Suprapubic skin (tissue), 4 donors: ENCODE results near the gene ZBTB14. TPM values are rescaled to one million over a fixed set of nuclear protein-coding genes. Genes with fewer than 3 reads are reported as not detected.

ENCODE experiments used
- DNase-seq, 2 donors: peaks; one replicate each; pipeline ENCODE4 v3.0.0-alpha.2; 2019; ENCODE audit warnings: low spot score in 2 of 2
- H3K27ac ChIP-seq: fragments of 200-600 bp; sonication (generic); one replicate; pipeline ENCODE4 v1.5.1; 2019
- H3K27me3 ChIP-seq: fragments of 200-600 bp; sonication (generic); one replicate; pipeline ENCODE4 v1.5.1; 2019
- H3K36me3 ChIP-seq: fragments of 200-600 bp; sonication (generic); one replicate; pipeline ENCODE4 v1.5.1; 2019
- H3K4me1 ChIP-seq: fragments of 200-600 bp; sonication (generic); one replicate; pipeline ENCODE4 v1.5.1; 2019
- H3K4me3 ChIP-seq: fragments of 200-600 bp; sonication (generic); one replicate; pipeline ENCODE4 v1.5.1; 2019; ENCODE audit warnings: mild to moderate bottlenecking
- H3K9me3 ChIP-seq: fragments of 200-600 bp; sonication (generic); one replicate; pipeline ENCODE4 v1.5.1; 2019
- CTCF ChIP-seq, 2 donors: fragments of 200-600 bp in 1 of 2; fragments of 450-650 bp in 1 of 2; sonication (generic) in 1 of 2; IDR thresholded peaks; one replicate each; pipeline ENCODE4 v1.5.1; 2016 to 2019; ENCODE audit warnings: antibody characterized with exemption in 2 of 2, mild to moderate bottlenecking in 1 of 2, moderate library complexity in 1 of 2
- EP300 ChIP-seq: sonication (generic); formaldehyde crosslinking; IDR thresholded peaks from one replicate; pipeline ENCODE4 v1.6.1; 2017; ENCODE audit warnings: antibody characterized with exemption
- POLR2A ChIP-seq, 2 donors: fragments of 450-650 bp; IDR thresholded peaks; one replicate each; pipeline ENCODE4 v1.6.1; 2017; ENCODE audit warnings: antibody characterized with exemption in 2 of 2, mild to moderate bottlenecking in 2 of 2, moderate library complexity in 2 of 2
- POLR2AphosphoS5 ChIP-seq, 3 donors: sonication (generic); formaldehyde crosslinking; IDR thresholded peaks; one replicate each; pipeline ENCODE4 v1.6.1; 2017; ENCODE audit warnings: antibody characterized with exemption in 3 of 3
- WGBS: methylation state at CpG from one replicate; pipeline ENCODE4 v1.1.5; 2018; 5-methylcytosine and 5-hydroxymethylcytosine counted together
- total RNA-seq, 4 donors: library from RNA; depleted of rRNA; stranded (reverse); fragments of >200 nt; gene quantifications; one replicate each; pipeline ENCODE4 v1.1.0, GENCODE V29; 2016

The ZBTB14 gene
- total RNA-seq, 4 donors from 2014 or later = 11.0 to 19.8 (median 16.4) TPM

DNA sequence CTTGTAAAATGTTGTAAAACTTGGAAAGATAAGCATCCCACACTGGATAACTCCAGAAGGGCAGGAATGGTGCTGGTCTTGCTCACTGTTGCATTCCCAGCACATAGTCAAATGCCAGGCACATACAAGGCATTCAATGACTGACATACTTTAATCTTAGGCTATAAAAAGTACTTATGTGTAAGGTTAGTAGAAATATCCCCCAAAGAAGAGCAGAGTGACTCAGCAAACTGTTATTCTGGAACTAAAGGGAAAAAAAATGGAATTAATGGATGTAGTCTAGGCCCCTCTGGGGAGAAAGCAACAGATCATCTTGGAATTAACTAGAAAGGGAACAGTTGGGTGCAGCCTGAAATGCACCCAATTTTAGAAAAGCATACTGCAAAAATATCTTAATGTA is 9.0 kb downstream of the ZBTB14 start:
- DNase-seq = no peak
- H3K27ac ChIP-seq = no peak overlapping the region
- H3K4me3 ChIP-seq = no peak overlapping the region
- no peak for TF ChIP-seq POLR2A (IDR thresholded peaks at IDR 0.05)
- TF ChIP-seq EP300 = no peak
- H3K36me3 ChIP-seq = peaks cover 22% of the 10 kb centered on the region
- H3K4me1 ChIP-seq = peaks cover 5% of the 10 kb centered on the region
- no peaks in the 10 kb centered on the region for H3K27me3 ChIP-seq
- H3K9me3 ChIP-seq = no peaks in the 10 kb centered on the region

DNA sequence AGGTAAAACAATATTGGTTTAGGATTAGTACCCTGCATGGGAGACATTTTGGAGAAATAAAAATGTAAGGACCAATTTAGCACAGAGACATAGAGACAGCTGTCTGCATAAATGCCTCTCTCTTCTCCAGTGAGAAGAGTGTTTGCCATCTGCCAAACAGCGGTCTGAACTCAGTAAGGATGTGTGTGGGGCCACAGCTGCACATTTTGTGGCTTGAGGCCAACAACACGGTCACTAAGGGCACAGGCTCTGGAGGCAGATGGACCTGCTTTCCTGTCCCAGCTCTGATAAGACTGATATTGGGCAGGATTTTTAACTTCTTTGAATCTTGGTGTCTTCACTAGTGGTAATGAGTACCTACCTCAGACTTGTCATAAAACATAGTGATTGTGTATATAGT is 10.2 kb downstream of the ZBTB14 start:
- WGBS = 57% methylated on average over 2 of the region's 2 CpGs
- no peak for TF ChIP-seq EP300
- no peak for TF ChIP-seq POLR2AphosphoS5 (IDR thresholded peaks at IDR 0.05)
- no peak for TF ChIP-seq CTCF (IDR thresholded peaks at IDR 0.05)
- TF ChIP-seq POLR2A (IDR thresholded peaks at IDR 0.05) = no peak
- H3K4me3 ChIP-seq = no peak overlapping the region
- no peaks in the 10 kb centered on the region for H3K9me3 ChIP-seq
- H3K27ac ChIP-seq = no peak overlapping the region
- H3K4me1 ChIP-seq = peaks cover 5% of the 10 kb centered on the region
- no peak for DNase-seq
- H3K36me3 ChIP-seq = peaks cover 10% of the 10 kb centered on the region
- H3K27me3 ChIP-seq = no peaks in the 10 kb centered on the region

GRCh38 chr18:5284808-5285207 is 10.7 kb downstream of the ZBTB14 start:
- no peak for TF ChIP-seq POLR2AphosphoS5 (IDR thresholded peaks at IDR 0.05)
- no peak for TF ChIP-seq POLR2A (IDR thresholded peaks at IDR 0.05)
- no peak for TF ChIP-seq EP300
- TF ChIP-seq CTCF (IDR thresholded peaks at IDR 0.05) = no peak
- H3K27ac ChIP-seq = no peak overlapping the region
- no peaks in the 10 kb centered on the region for H3K9me3 ChIP-seq
- H3K27me3 ChIP-seq = no peaks in the 10 kb centered on the region
- H3K36me3 ChIP-seq = peaks cover 5% of the 10 kb centered on the region
- no peak for DNase-seq
- H3K4me3 ChIP-seq = no peak overlapping the region
- 73% methylated on average over 7 of the region's 7 CpGs for WGBS
- peaks cover 5% of the 10 kb centered on the region for H3K4me1 ChIP-seq

DNA sequence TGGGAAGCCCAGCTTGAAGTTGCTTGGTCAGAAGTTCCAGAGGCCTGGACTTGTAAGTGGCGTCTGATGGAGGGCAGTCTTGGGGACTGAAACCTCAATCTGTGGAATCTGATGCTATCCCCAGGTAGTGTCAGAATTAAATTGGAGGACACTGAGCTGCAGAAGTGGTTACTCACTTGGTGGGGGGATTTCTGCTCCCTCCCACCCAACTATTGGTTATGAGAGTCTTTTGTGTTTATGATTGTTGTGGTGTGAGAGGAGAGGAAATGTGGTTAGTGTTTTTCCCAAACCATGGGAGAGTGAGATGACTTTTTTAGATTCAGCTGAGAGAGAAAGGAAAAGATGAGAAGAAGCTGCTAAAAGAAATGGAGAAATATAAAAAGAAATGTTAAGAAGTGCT is 12.8 kb downstream of the ZBTB14 start:
- Histone ChIP-seq H3K27ac (no peak overlapping the region), H3K4me1 (peaks cover 5% of the 10 kb centered on the region), H3K27me3 (no peaks in the 10 kb centered on the region), H3K36me3 (no peaks in the 10 kb centered on the region), H3K9me3 (no peaks in the 10 kb centered on the region), H3K4me3 (no peak overlapping the region)
- no peak for DNase-seq
- TF ChIP-seq CTCF (IDR thresholded peaks at IDR 0.05) = no peak
- no peak for TF ChIP-seq EP300
- no peak for TF ChIP-seq POLR2AphosphoS5 (IDR thresholded peaks at IDR 0.05)
- TF ChIP-seq POLR2A (IDR thresholded peaks at IDR 0.05) = no peak
- WGBS = 94% methylated on average over 1 of the region's 1 CpG

DNA sequence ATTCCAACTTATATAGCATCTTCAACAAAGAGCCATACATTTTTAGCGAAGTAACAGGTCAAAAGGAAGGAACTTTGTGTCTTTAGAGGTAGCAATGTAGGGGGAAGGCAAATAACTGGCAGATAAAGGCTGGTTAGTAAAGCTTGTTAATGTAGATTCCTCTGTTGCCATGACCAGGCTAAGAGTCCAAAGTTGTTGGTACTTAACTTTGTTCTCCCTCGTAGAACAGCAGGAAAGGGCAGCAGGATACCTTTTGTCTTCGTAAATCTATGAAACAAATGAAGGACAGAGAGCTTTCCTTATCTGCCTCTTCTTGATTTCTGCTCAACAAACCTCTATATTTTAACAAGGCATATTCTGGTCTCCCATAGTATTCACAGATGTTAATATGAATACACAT is 18.6 kb downstream of the ZBTB14 start:
- peaks cover 5% of the 10 kb centered on the region for H3K9me3 ChIP-seq
- H3K4me1 ChIP-seq = no peaks in the 10 kb centered on the region
- H3K27ac ChIP-seq = no peak overlapping the region
- H3K36me3 ChIP-seq = no peaks in the 10 kb centered on the region
- no peak for TF ChIP-seq CTCF (IDR thresholded peaks at IDR 0.05)
- TF ChIP-seq EP300 = no peak
- no peak for TF ChIP-seq POLR2AphosphoS5 (IDR thresholded peaks at IDR 0.05)
- TF ChIP-seq POLR2A (IDR thresholded peaks at IDR 0.05) = no peak
- DNase-seq = no peak
- 24% methylated on average over 3 of the region's 3 CpGs for WGBS
- no peak overlapping the region for H3K4me3 ChIP-seq
- no peaks in the 10 kb centered on the region for H3K27me3 ChIP-seq

DNA sequence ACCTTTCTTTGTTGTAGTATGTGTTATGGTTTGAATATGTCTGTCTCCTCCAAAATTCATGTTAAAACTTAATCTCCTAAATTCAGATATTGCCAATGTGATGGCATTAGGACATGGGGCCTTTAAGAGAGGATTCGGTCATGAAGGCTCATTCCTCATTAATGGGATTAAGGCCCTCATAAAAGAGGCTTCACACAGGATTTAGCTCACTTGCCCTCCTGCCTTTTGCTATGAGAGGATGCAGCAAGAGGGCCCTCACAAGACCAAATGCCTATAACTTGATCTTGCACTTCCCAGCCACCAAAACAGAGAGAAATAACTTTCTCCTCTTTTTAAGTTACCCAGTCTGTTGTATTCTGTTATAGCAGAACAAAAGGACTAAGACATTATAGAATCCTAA is 19.7 kb downstream of the ZBTB14 start:
- Histone ChIP-seq H3K36me3 (no peaks in the 10 kb centered on the region), H3K9me3 (peaks cover 5% of the 10 kb centered on the region), H3K4me1 (no peaks in the 10 kb centered on the region), H3K27ac (no peak overlapping the region), H3K4me3 (no peak overlapping the region), H3K27me3 (no peaks in the 10 kb centered on the region)
- DNase-seq = no peak
- whole genome bisulfite sequencing = 63% methylated on average over 1 of the region's 1 CpG
- TF ChIP-seq CTCF (IDR thresholded peaks at IDR 0.05) = no peak
- TF ChIP-seq POLR2AphosphoS5 (IDR thresholded peaks at IDR 0.05) = no peak
- TF ChIP-seq EP300 = no peak
- TF ChIP-seq POLR2A (IDR thresholded peaks at IDR 0.05) = no peak
